GM18526 (cell line): Measurements from ENCODE around the gene KCNQ1.

Experiments
- POLR2A ChIP-seq: IDR thresholded peaks from 3 replicates; pipeline ENCODE4 v1.6.1; 2011; ENCODE audit not compliant: insufficient read length; ENCODE audit errors: extremely low read depth

Gene KCNQ1

DNA sequence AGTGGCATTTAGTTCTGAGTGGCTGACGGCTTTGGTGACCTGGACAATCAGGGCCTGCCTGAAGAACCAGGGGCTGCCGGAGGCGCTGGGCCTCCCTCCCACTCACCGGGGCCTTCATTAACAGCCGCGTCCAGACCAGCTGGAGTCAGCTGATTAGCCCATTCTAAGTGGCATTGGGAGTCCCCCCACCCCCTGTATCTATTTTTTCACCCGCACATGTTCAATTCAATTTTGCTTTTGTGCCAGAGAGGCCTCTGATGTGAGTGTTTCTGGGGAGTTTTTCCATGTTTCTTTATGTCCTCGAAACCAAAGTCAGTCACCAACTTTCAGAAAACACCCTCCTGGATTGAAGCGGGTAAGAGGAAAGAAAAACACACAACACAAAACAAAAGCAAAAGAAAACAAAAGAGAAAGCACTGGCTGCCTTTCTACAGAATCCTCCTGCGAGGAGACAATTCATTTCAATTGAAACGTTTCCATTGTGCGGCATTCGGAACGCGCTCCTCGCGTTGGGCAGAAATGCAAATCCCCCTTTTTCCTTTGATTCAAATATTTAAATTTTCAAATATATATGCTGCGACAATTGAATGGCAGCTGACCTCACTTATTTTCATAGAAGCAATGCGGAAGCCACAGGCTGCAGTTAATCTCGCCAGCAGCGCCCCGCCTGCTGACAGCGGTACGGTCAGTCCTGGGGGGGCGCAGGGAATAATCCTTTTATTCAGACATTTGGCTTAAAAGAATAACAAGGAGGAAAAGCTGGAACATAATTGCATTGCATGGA lies 423.1 kb downstream of the KCNQ1 start:
- no peak for TF ChIP-seq POLR2A

DNA sequence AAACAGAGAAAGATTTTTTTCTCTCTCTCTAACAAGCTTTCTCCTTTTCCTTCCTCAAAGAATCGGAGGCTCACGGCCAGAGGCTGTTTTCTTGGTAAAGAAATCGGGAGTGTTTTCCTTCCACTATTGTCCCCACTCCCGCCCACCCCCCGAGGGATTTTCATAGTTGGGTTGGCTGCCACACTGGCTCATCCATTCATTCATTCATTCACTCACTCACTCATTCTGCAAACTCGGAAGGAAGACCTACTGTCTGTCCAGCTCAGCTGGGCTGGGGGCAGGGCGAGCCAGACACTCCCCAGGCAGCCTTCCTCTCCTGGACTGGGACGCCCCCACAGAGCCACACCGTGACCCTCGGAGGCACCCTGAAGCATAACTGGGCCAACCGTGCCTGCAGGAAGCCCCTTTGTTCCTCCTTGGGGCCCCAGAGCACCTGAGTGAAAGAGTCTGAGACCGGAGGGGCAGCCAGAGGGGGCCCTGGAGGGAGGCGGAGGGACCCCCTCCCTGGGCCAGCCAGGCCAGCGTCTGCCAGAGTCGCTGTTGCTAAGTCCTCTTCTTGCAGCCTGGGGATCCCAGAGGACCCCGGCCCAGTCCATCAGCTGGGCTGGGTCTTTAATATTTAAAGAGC lies 423.8 kb downstream of the KCNQ1 start:
- TF ChIP-seq POLR2A, result no peak

DNA sequence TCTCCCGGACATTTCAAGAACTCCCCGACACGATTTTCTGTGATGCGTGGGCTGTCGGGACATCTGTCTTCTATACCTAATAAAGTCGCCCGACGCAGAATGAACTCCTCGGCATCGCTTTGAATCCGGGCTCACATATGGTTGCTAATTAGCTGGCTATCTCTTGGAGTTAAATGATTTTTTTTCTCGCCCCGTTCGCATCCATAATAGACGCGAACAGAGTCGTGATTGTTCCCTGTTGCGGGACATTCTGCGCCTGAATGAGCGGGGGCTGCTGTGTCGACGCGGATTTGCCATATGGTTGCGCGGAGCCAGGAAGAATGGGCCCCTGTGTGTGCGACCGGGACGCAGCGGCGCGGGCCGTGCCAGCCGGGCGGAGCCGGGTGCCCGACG lies 424.3 kb downstream of the KCNQ1 start:
- no peak for TF ChIP-seq POLR2A

DNA sequence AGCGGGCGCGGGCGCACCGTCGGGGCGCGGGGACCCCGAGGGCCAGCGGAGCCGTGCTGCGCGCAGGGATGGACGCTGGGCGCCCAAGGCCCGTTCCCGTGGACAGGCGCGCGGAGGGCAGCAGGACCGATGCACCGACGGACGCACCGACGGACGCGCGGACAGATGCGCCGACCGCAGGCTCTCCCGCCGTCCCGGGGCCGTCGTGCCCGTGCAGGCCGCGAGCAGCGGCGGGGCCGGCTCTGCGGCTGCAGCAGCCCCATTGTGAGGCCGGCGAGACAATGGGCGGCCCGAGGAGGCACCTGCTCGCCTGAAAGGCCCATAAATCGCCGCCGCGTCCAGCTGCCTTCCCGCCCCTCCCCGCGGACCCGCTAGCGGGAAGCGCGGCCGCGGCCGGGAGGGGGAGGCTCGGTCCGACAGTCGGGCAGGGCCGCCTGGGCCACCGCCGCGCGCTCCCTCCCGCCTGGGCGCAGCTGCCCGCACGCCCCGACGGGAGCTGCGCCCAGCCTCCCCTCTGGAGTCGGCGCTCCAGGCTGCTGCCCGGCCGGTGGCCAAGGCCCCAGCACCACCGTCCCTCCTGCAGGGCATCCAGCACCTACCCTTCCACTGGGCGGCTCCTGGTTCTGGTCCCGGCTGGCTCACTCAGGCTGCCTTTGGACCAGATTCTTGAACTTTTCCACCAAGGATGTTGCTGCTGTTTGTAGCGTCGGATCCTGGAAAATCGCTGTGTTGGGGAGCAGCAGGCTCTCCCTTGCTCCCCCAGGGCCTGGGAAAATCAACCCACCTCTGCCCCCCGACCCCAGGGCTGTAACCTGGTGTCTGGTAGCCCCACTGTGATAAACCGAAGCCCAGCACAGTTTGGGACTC lies 425.0 kb downstream of the KCNQ1 start:
- no peak for TF ChIP-seq POLR2A

DNA sequence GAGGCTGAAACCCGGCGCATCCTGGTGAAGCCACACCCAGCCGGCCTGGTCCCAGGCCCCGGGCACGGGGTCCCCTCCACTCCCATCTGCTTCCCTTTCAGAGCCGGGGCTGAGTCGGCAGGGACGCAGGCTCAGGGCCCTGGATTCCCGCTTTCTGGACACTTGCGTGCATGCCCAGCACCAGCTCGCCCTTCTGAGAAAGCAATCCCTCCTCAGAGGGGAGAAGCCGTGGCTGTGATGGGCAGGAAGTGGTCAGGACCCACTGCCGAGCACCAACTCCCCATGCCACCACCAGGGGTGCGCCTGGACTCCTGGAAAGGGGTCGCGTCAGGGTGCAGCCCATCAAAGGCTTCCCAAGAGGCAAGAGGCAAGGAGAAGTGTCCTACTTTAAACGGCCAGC lies 425.7 kb downstream of the KCNQ1 start:
- TF ChIP-seq POLR2A, result no peak

DNA sequence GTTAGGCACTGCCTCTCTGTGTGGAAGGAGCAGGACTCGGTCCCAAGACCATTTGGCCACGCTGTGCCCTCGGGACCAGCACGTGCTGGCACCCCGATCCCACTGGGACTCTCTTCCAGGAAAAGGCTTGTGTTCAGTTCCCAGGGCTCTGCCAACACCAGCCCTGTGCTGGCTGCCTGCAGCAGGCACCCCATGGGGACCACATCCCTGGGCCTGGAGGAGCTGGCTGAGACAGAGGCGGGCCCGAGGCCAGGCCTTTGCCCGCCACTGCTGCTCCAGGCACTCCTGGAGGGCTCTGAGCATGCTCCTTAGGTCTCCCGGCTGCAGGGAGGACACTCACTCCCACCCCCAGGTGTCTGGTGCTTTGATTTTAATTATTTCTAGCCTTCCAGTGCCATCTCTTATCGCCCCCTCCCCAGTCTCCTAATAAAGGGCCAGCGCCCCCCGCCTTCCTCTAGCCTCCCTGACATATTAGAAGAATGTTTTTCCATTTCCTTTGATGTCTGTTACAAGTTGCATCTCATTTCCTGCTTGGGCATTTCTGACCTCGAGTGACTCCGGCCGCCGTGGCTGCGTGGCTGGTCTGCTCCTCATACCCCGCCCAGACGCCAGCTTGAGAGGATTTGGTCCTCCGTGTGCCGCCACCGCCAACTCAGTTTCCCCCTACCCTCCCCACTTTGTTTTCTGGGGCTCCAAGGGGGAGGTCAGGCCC lies 426.3 kb downstream of the KCNQ1 start:
- TF ChIP-seq POLR2A, result no peak

DNA sequence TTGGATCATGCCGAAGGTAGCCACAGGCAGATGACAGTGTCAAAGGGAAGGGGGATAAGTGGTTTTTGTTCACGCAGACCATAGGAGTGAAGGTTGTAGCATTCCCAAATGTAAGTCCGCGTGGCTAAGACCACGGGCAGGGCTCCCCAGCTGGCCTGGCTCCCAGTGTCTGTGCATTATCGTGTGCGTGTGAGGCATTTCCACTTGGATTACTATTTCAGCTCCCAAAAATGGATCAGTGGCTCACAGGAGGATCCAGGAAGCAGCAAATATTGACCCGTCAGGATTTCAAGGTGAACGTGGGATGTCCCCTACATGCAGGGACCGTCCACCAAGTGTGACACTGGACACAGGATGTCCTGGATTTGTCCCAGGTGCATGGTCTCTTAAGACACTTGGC lies 430.2 kb downstream of the KCNQ1 start:
- TF ChIP-seq POLR2A, result no peak

DNA sequence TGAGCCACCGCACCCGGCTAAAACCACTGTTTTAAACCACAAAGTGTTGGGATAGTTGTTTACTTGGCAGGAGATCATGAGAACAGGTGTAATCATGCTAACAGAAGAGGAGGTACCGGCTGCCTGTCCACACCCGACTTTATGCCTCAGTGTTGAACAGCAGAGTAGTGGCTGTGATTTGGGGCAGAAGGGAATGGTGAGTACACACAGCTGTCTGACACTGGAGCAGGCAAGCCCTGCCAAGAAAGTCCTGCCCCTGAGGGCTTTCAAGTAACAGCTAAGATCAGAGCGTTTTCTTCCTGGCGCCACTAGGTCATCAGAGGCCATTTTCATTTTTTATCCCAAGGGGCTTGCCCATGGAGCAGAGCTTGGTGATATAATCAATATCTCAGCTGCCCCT lies 432.7 kb downstream of the KCNQ1 start:
- no peak for TF ChIP-seq POLR2A

DNA sequence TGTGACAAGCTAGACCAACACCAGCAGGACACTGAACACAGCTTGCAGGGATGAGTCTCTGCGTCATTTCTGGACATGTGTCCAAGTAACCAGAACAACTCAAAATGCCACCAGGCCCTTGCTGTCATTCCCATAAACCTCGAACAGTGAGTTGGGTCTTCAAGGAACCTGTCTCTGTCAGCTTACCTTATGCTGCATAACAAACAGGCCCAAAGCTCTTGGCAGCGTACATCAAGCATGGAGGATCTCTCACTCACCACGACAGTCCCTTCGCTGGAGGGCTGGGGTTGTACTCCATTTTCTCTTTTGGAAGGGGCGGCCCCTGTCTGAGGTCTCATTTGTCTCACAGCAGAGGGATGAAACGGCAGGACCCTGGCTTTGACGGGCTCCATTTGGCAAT lies 434.0 kb downstream of the KCNQ1 start:
- no peak for TF ChIP-seq POLR2A

DNA sequence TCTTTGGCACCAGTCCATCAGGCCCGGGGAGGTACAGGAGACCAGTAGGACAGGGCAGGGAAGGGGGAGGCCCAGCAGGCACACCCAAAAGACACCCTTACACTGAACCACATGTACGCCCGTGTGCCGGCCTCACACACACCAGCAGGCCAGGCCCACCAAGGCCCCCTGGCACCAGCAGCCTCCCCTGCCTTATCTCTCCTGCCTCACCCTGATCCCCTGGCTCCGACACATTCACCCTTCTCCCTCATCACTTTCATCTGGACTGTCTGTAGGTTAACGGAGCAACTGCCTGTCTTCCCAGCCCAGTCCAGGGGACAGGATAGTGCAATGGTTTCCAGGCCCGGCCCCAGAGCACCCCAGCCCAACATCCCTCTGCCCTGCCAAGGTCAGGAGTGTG lies 435.8 kb downstream of the KCNQ1 start:
- TF ChIP-seq POLR2A, result no peak

DNA sequence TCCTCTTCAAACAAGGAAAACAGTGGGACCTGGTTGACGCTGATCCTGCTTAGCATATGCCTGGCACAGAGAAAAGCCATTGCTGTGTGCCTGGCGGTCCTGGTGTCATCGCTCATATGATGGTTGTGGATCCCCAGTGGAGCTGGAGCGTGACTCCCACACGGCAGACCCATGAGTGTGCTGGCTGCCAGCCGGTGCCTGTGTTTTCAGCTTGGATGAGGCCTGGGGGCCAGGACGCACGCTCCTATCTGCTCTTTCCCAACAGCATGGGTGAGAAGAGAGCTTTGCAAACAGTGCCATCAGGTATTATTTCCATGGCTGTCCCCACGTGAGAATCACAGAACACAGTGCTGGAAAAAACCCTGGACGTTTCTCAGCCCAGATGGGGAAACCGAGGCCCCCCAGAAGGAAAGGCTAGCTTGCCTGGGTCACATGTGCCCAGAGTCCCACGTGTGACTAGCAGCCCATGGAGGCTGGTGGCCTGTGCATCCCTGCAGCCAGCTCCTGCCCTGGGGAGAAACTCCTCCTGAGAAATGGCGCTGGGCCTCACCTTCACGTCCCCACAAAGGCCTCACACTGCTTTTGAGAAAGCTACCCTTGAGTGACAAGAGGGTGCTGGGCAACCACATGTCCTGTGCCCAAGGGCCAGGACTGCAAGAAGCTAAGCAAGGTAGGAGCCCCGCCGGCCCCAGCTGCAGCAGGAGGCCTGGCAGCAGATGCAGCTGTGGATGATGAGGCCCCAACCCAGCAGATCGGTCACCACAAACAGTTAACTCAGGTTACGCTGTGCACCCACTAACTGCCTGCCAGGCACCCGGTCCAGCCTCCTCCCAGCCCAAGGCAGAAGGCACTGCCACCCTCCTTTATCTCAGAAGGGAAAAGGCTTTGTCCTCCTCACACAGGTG lies 436.5 kb downstream of the KCNQ1 start:
- no peak for TF ChIP-seq POLR2A

DNA sequence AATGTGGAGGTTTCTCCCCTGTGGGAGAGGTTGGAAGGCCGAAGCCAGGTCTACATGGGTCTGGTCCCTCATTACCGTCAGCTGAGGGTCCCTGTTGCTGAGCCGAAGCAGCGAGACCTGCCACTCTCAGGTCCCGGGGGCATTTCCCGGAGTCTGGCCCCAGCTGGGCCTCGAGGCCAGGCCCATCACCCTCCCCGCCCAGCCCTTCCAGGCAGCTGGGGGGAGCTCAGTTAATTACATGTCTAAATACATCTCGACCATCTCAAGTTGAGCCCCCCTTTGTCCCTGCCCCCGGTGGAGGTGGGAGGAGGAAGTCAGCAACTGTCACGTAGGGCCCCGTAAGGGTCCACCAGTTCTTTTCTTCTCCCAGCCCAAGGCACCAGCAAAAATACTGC lies 437.2 kb downstream of the KCNQ1 start:
- TF ChIP-seq POLR2A, result no peak

DNA sequence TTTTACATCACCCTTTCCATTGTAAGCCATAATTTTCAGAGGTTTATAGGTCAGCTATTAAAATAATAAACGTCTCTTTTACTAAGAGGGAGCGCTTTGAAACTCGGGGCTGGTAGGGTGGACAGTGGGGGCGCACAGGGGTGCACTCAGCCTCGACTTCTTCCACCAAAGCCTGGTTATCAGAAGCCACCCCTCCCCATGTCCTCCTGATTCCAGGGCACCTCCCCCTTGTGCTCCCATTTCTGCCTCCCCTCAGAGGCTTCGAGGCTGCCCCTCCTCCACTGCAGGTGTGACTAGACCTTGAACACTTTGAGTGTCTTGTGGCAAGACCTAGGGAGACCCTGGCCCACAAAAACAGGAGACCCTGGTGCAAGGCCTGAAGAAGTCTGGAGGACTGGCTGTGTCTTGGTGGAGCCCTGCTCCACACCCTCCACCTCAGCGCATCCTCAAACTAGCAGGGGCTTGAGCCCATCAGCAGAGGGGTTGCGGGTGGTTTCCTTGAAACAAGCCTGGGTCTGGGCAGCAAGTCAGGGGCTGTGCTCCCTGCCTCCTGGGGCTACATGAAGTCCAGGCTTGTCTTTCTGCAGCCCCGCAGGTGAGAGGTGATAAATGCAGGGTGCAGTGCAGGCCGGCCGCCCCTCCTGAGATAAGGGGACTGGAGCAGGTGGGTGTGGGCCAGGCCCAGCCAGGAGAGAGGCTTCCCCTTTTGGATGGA lies 437.7 kb downstream of the KCNQ1 start:
- no peak for TF ChIP-seq POLR2A

DNA sequence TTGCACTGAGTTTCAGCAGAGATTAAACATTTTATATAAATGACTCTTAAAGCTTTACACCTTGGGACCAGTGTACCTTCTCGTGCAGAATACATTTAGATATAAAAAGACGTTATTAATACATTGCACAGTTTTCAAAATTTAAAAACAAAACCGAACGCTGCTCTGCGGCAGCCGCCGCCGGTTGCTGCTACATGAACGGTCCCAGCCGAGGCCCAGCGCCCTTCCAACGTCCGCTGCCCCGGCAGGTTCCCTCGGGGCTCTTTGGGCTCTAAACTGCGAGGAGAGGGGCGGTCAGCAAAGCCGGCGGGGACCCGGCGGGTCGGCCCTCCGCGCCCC lies 438.8 kb downstream of the KCNQ1 start:
- TF ChIP-seq POLR2A, result no peak
